Endothelial cell of umbilical vein (primary cell): ENCODE results near the gene UPP1. TPM values are rescaled to one million over a fixed set of nuclear protein-coding genes. Genes with fewer than 3 reads are reported as not detected.
A peak's percentile ranks its signal among the peaks of the same experiment; 100 is the strongest.

Experiments used
- BruUV-seq: library from RNA; stranded (reverse); fragments of 400-500 nt; replicated peaks from 2 replicates; lab custom pipeline; 2021; lab: Mats Ljungman, UMichigan
- CTCF ChIA-PET: fragments of 300-600, 350-600 bp; sonication (Branson Sonifier 250); formaldehyde crosslinking; loops from one replicate; lab custom pipeline; 2021; ENCODE audit warnings: antibody characterized with exemption, inconsistent platforms; lab: Charles Lee
- POLR2A ChIA-PET: fragments of 300-600, 350-600 bp; sonication (Branson Sonifier 250); formaldehyde crosslinking; loops from one replicate; lab custom pipeline; 2021; ENCODE audit warnings: antibody characterized with exemption, inconsistent platforms; lab: Charles Lee
- DNase-seq: peaks from one replicate; pipeline ENCODE4 v3.0.0-alpha.2; 2011; ENCODE audit warnings: low read depth, low spot score
- FAIRE-seq: peaks from 2 replicates; lab custom pipeline; 2011; peaks lifted over from hg19 to GRCh38; lab: Jason Lieb, UNC
- H2AFZ ChIP-seq: 2 replicates; pipeline ENCODE4 v1.6.0; 2012; ENCODE audit warnings: low read depth, low read length, control low read depth, inconsistent platforms
- H3K27ac ChIP-seq: 2 replicates; pipeline ENCODE4 v1.5.1; 2011; ENCODE audit warnings: low read depth, mild to moderate bottlenecking, control low read depth, low read length, moderate library complexity; ENCODE audit not compliant: insufficient read depth
- H3K27me3 ChIP-seq, 2 experiments: 2 replicates each; pipeline versions ENCODE4 v1.6.0 to v1.6.1; 2011; ENCODE audit warnings: low read length in 2 of 2, mixed read lengths in 1 of 2; ENCODE audit not compliant: control insufficient read depth in 2 of 2, insufficient read depth in 2 of 2
- H3K36me3 ChIP-seq, 2 experiments: 2 replicates in 1 of 2; 3 replicates in 1 of 2; pipeline ENCODE4 v1.5.1; 2011; ENCODE audit warnings: low read length in 2 of 2, mild to moderate bottlenecking in 1 of 2, moderate library complexity in 1 of 2; ENCODE audit not compliant: control insufficient read depth in 2 of 2, insufficient read depth in 2 of 2; ENCODE audit errors: extremely low read depth in 1 of 2
- H3K4me1 ChIP-seq: 3 replicates; pipeline ENCODE4 v1.5.1; 2011; ENCODE audit warnings: mild to moderate bottlenecking, low read length; ENCODE audit not compliant: control insufficient read depth, insufficient read depth; ENCODE audit errors: extremely low read depth
- H3K4me2 ChIP-seq: 2 replicates; pipeline ENCODE4 v1.6.1; 2011; ENCODE audit warnings: low read length, control low read depth, mixed read lengths; ENCODE audit not compliant: insufficient read depth
- H3K4me3 ChIP-seq, 3 experiments: fragments of 200-600 bp in 1 of 3; sonication (generic), shearing (Covaris generic) in 1 of 3; replicated peaks in 1 of 3; 2 replicates each; pipeline ENCODE4 v1.5.1; 2011 to 2016; ENCODE audit warnings: control low read depth in 3 of 3, low read length in 3 of 3, mild to moderate bottlenecking in 2 of 3, inconsistent platforms in 1 of 3, low read depth in 1 of 3, moderate library complexity in 1 of 3; ENCODE audit not compliant: insufficient read depth in 1 of 3
- H3K79me2 ChIP-seq: 2 replicates; pipeline ENCODE4 v1.6.0; 2012; ENCODE audit warnings: low read length, inconsistent platforms; ENCODE audit not compliant: control insufficient read depth, insufficient read depth
- H3K9ac ChIP-seq: replicated peaks from 2 replicates; pipeline ENCODE3; 2011; ENCODE audit warnings: low read length, control low read depth; ENCODE audit not compliant: insufficient read depth; ENCODE audit errors: extremely low read depth
- H3K9me1 ChIP-seq: replicated peaks from 3 replicates; pipeline ENCODE4 v1.6.0; 2011; ENCODE audit warnings: mild to moderate bottlenecking, low read length; ENCODE audit not compliant: control insufficient read depth, insufficient read depth; ENCODE audit errors: extremely low read depth
- H3K9me3 ChIP-seq: replicated peaks from 2 replicates; pipeline ENCODE4 v1.5.1; 2012; ENCODE audit warnings: low read length, inconsistent platforms; ENCODE audit not compliant: control insufficient read depth, insufficient read depth
- H4K20me1 ChIP-seq: replicated peaks from 2 replicates; pipeline ENCODE3; 2011; ENCODE audit warnings: mild to moderate bottlenecking, low read length; ENCODE audit not compliant: control insufficient read depth, insufficient read depth; ENCODE audit errors: extremely low read depth
- EZH2 ChIP-seq: IDR thresholded peaks from 2 replicates; pipeline ENCODE4 v1.6.1; 2012; ENCODE audit warnings: borderline replicate concordance, low read depth, mild to moderate bottlenecking, moderate library complexity, low read length, inconsistent platforms; ENCODE audit not compliant: severe bottlenecking
- FOS ChIP-seq: IDR thresholded peaks from 2 replicates; pipeline ENCODE4 v1.6.1; 2011; ENCODE audit warnings: mild to moderate bottlenecking, low read length, moderate library complexity, borderline replicate concordance; ENCODE audit not compliant: insufficient read depth
- GATA2 ChIP-seq: IDR thresholded peaks from 2 replicates; pipeline ENCODE4 v1.7.0; 2011; ENCODE audit warnings: low read depth, mild to moderate bottlenecking, moderate library complexity, mixed read lengths, low read length; ENCODE audit not compliant: insufficient read length, insufficient read depth
- JUN ChIP-seq: IDR thresholded peaks from 2 replicates; pipeline ENCODE4 v1.6.1; 2011; ENCODE audit warnings: borderline replicate concordance, low read depth; ENCODE audit not compliant: insufficient read length, insufficient read depth
- MYC ChIP-seq: IDR thresholded peaks from one replicate; pipeline ENCODE4 v1.6.1; 2011; ENCODE audit warnings: mild to moderate bottlenecking, low read depth, low read length
- POLR2A ChIP-seq: IDR thresholded peaks from 2 replicates; pipeline ENCODE4 v1.6.1; 2012; ENCODE audit warnings: low read depth, mild to moderate bottlenecking, control low read depth, low read length
- POLR2AphosphoS5 ChIP-seq: IDR thresholded peaks from 2 replicates; pipeline ENCODE4 v1.6.1; 2012; ENCODE audit warnings: low read depth, mild to moderate bottlenecking, control low read depth, low read length, moderate library complexity; ENCODE audit not compliant: insufficient read depth
- dilution Hi-C: fragments of 300-500 bp; cut with MboI; formaldehyde crosslinking; loops from one replicate; pipeline ENCODE4 v1.15.0; 2019; ENCODE audit warnings: low sequenced_read_pairs; ENCODE audit not compliant: extremely low pct_ligation_motif_present
- intact Hi-C: fragments of 100-400 bp; cut with micrococcal nuclease; formaldehyde crosslinking; loops from one replicate; pipeline ENCODE4 v1.10.0; 2022
- polyA plus RNA-seq, 4 experiments: library from polyadenylated mRNA; depleted of rRNA in 3 of 4; stranded (reverse) in 3 of 4; unstranded in 1 of 4; fragments of >200 nt; gene quantifications; 2 replicates each; pipeline versions ENCODE4 v1.2.1 to v1.2.3, GENCODE V29; 2011 to 2012; ENCODE audit warnings: missing spikeins in 1 of 4
- total RNA-seq: library from RNA; stranded (reverse); gene quantifications from 2 replicates; pipeline ENCODE4 v1.2.3, GENCODE V29; 2021
- TF ChIP-seq, protein P1 (sequence below): IDR thresholded peaks from 2 replicates; pipeline ENCODE4 v1.6.1; 2011; ENCODE audit not compliant: insufficient read depth, insufficient read length
- TF ChIP-seq, protein P2 (sequence below), 2 donors: IDR thresholded peaks; 1 replicate in 1 of 2; 2 replicates in 1 of 2; pipeline ENCODE4 v1.5.1; 2011; ENCODE audit warnings: low read length in 2 of 2, mild to moderate bottlenecking in 2 of 2, moderate library complexity in 2 of 2, control low read depth in 1 of 2, inconsistent platforms in 1 of 2, low read depth in 1 of 2; ENCODE audit not compliant: insufficient read depth in 1 of 2; ENCODE audit errors: extremely low read depth in 1 of 2

The UPP1 gene
- total and polyA plus RNA-seq, 2 donors (not counting 3 experiments of a cell fraction or from before 2014, with no cell fraction given) = 60.7 to 66.0 TPM

DNA sequence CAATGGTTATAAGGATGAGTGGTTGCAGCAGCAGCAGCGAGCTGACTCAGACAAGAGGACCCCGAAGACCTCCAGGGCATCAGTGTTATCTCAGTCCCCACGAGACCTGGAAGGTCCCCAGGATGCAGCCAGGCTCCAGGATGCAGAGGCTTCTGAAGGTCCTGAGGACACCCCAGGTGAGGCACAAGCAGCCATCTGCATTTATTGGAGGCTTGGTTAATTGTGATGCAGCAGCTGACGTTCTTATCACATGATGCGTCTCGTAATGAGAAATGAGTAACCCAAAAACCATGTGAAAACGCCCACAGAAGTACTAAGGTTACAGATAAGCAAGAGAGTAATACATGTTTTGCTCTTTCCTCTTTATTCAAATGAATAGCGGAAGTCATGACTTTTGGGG lies 36.3 kb upstream of the UPP1 start:
- H3K9me3 ChIP-seq = no peaks in the 10 kb centered on the region
- peak; percentile 53 for FAIRE-seq
- no peak overlapping the region for H3K4me3 ChIP-seq
- H3K36me3 ChIP-seq = no peaks in the 10 kb centered on the region
- no peak overlapping the region for H3K27ac ChIP-seq
- no peak overlapping the region for H3K4me2 ChIP-seq
- TF ChIP-seq, protein P1, sequence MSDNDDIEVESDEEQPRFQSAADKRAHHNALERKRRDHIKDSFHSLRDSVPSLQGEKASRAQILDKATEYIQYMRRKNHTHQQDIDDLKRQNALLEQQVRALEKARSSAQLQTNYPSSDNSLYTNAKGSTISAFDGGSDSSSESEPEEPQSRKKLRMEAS = no peak
- no peaks in the 10 kb centered on the region for H3K9me1 ChIP-seq
- no peaks in the 10 kb centered on the region for H3K79me2 ChIP-seq
- dilution Hi-C loops (no loop called here), intact Hi-C loops (no loop called here)
- no peak for DNase-seq
- ChIA-PET POLR2A (interaction anchor here (1.2 kb wide), 1 partner anchor 10 kb away, joined by 3 read pairs; no protein-coding TSS in a partner anchor), CTCF (interaction anchor here (1.0 to 1.8 kb wide), 3 partner anchors 10 to 108 kb away, joined by 3 to 5 read pairs (median 3); no protein-coding TSS in a partner anchor)
- H3K4me1 ChIP-seq = no peaks in the 10 kb centered on the region
- H2AFZ ChIP-seq = no peak overlapping the region
- BruUV-seq = no TSS peak
- H4K20me1 ChIP-seq = no peaks in the 10 kb centered on the region
- no peak overlapping the region for H3K9ac ChIP-seq
- H3K27me3 ChIP-seq = peaks cover 0 to 2% of the 10 kb centered on the region in 2 experiments

DNA sequence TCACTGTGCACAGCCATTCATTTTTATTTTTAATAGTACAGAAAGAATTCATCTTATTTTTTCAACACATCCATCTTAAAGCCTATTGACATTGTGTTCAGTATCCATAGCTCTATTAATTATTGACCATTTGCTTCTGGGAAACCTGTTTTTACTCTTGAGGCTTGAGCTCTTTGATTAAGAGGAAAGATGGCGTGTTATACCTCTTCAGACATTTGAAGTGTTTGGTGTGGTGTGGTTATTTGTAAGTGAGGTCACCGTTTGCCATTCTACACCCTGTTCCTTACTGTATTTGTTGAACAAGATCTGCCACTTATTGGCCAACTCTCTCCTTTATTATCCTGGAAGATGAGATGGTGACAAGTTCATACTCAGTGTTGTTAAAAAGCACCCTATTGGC lies 35.3 kb upstream of the UPP1 start:
- Histone ChIP-seq H3K36me3 (no peaks in the 10 kb centered on the region), H4K20me1 (no peaks in the 10 kb centered on the region), H3K9ac (no peak overlapping the region), H3K4me2 (no peak overlapping the region), H3K27ac (no peak overlapping the region), H3K9me1 (no peaks in the 10 kb centered on the region), H3K4me1 (no peaks in the 10 kb centered on the region), H3K9me3 (no peaks in the 10 kb centered on the region), H3K4me3 (no peak overlapping the region), H3K27me3 (no peaks in the 10 kb centered on the region), H2AFZ (no peak overlapping the region), H3K79me2 (no peaks in the 10 kb centered on the region)
- no TSS peak for BruUV-seq
- dilution Hi-C loops = no loop called here
- POLR2A ChIA-PET = no interaction called here
- intact Hi-C loops = no loop called here
- no peak for FAIRE-seq
- DNase-seq = no peak
- CTCF ChIA-PET = interaction anchor here (1.0 to 1.8 kb wide), 3 partner anchors 9 to 57 kb away, joined by 3 to 5 read pairs (median 4); no protein-coding TSS in a partner anchor
- TF ChIP-seq JUN (no peak), GATA2 (no peak), POLR2AphosphoS5 (no peak), FOS (no peak), EZH2 (no peak), MYC (no peak), POLR2A (no peak)
- TF ChIP-seq, protein P2, sequence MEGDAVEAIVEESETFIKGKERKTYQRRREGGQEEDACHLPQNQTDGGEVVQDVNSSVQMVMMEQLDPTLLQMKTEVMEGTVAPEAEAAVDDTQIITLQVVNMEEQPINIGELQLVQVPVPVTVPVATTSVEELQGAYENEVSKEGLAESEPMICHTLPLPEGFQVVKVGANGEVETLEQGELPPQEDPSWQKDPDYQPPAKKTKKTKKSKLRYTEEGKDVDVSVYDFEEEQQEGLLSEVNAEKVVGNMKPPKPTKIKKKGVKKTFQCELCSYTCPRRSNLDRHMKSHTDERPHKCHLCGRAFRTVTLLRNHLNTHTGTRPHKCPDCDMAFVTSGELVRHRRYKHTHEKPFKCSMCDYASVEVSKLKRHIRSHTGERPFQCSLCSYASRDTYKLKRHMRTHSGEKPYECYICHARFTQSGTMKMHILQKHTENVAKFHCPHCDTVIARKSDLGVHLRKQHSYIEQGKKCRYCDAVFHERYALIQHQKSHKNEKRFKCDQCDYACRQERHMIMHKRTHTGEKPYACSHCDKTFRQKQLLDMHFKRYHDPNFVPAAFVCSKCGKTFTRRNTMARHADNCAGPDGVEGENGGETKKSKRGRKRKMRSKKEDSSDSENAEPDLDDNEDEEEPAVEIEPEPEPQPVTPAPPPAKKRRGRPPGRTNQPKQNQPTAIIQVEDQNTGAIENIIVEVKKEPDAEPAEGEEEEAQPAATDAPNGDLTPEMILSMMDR (IDR thresholded peaks at IDR 0.05; ENCODE audit: extremely low read depth in 1 of 2, insufficient read depth in 1 of 2, low read depth in 1 of 2, low read length in 2 of 2) = no peak
- TF ChIP-seq, protein P1 = no peak
